ENCODE results near the gene PTPRM. TPM values are rescaled to one million over a fixed set of nuclear protein-coding genes. Genes with fewer than 3 reads are reported as not detected.

PTPRM gene
- total RNA-seq, 4 donors from 2014 or later: 22.5 to 92.5 (median 39.2) TPM

GRCh38 chr18:8376113-8376512 lies 809.0 kb downstream of the PTPRM start:
- Histone ChIP-seq H3K36me3 (no peaks in the 10 kb centered on the region), H3K4me1 (no peaks in the 10 kb centered on the region), H3K27me3 (no peaks in the 10 kb centered on the region), H3K9me3 (no peaks in the 10 kb centered on the region), H3K27ac (no peak overlapping the region), H3K4me3 (no peak overlapping the region)
- WGBS, 2 donors (ENCODE audit: low coverage in 1 of 2): 82 to 96% methylated on average over 2 to 7 of the region's 7 CpGs
- DNase-seq: no peak
- intact Hi-C loops (cut with DNase I; ENCODE audit: low total_unique reads): no loop called here
- TF ChIP-seq POLR2AphosphoS5 (IDR thresholded peaks at IDR 0.05): no peak
- in situ Hi-C loops (cut with MboI; ENCODE audit: low pct_ligation_motif_present in 1 of 4, low pct_unique_long_range_greater_than_20kb in 1 of 4, low sequenced_read_pairs in 3 of 4): loop anchor here in 2 of 4 donors (25.0 kb wide), 2 partner anchors 589 to 1114 kb away; no protein-coding TSS in a partner anchor

GRCh38 chr18:8379187-8379941 lies 812.2 kb downstream of the PTPRM start:
- TF ChIP-seq CTCF (IDR thresholded peaks at IDR 0.05) (no peak), POLR2AphosphoS5 (IDR thresholded peaks at IDR 0.05) (no peak), EP300 (IDR thresholded peaks at IDR 0.05; ENCODE audit: low read depth) (no peak), POLR2A (IDR thresholded peaks at IDR 0.05) (no peak)
- WGBS, 2 donors (ENCODE audit: low coverage in 1 of 2): 84 to 87% methylated on average over 12 to 19 of the region's 19 CpGs
- Histone ChIP-seq H3K36me3 (no peaks in the 10 kb centered on the region), H3K4me1 (no peaks in the 10 kb centered on the region), H3K9me3 (no peaks in the 10 kb centered on the region), H3K27me3 (no peaks in the 10 kb centered on the region), H3K27ac (no peak overlapping the region), H3K4me3 (no peak overlapping the region)
- in situ Hi-C loops (cut with MboI; ENCODE audit: low pct_ligation_motif_present in 1 of 4, low pct_unique_long_range_greater_than_20kb in 1 of 4, low sequenced_read_pairs in 3 of 4) (loop anchor here in 2 of 4 donors (25.0 kb wide), 2 partner anchors 592 to 1117 kb away; no protein-coding TSS in a partner anchor), intact Hi-C loops (cut with DNase I; ENCODE audit: low total_unique reads) (no loop called here)
- no peak for DNase-seq

GRCh38 chr18:8380006-8380405 lies 812.9 kb downstream of the PTPRM start:
- intact Hi-C loops (cut with DNase I; ENCODE audit: low total_unique reads): loop anchor here (10.0 kb wide), 1 partner anchor 1105 kb away; no protein-coding TSS in a partner anchor
- in situ Hi-C loops (cut with MboI; ENCODE audit: low pct_ligation_motif_present in 1 of 4, low pct_unique_long_range_greater_than_20kb in 1 of 4, low sequenced_read_pairs in 3 of 4): loop anchor here in 2 of 4 donors (25.0 kb wide), 2 partner anchors 593 to 1118 kb away; no protein-coding TSS in a partner anchor
- H3K36me3 ChIP-seq: no peaks in the 10 kb centered on the region

GRCh38 chr18:8380926-8381325 lies 813.8 kb downstream of the PTPRM start:
- intact Hi-C loops (cut with DNase I; ENCODE audit: low total_unique reads): loop anchor here (10.0 kb wide), 1 partner anchor 1106 kb away; no protein-coding TSS in a partner anchor
- TF ChIP-seq EP300 (IDR thresholded peaks at IDR 0.05; ENCODE audit: low read depth) (no peak), CTCF (IDR thresholded peaks at IDR 0.05) (no peak), POLR2AphosphoS5 (IDR thresholded peaks at IDR 0.05) (no peak), POLR2A (IDR thresholded peaks at IDR 0.05) (no peak)
- no peaks in the 10 kb centered on the region for H3K27me3 ChIP-seq
- H3K27ac ChIP-seq: no peak overlapping the region
- DNase-seq: no peak
- in situ Hi-C loops (cut with MboI; ENCODE audit: low pct_ligation_motif_present in 1 of 4, low pct_unique_long_range_greater_than_20kb in 1 of 4, low sequenced_read_pairs in 3 of 4): loop anchor here in 2 of 4 donors (25.0 kb wide), 2 partner anchors 594 to 1119 kb away; no protein-coding TSS in a partner anchor
- no peak overlapping the region for H3K4me3 ChIP-seq
- WGBS, 2 donors (ENCODE audit: low coverage in 1 of 2): 90 to 91% methylated on average over 2 of the region's 2 CpGs
- no peaks in the 10 kb centered on the region for H3K9me3 ChIP-seq
- no peaks in the 10 kb centered on the region for H3K4me1 ChIP-seq
- no peaks in the 10 kb centered on the region for H3K36me3 ChIP-seq

More at GRCh38 chr18:8380006-8380405, 812.9 kb downstream of the PTPRM start:
- no peak overlapping the region for H3K27ac ChIP-seq
- no peaks in the 10 kb centered on the region for H3K9me3 ChIP-seq
- H3K4me1 ChIP-seq: no peaks in the 10 kb centered on the region
- no peak for DNase-seq
- H3K27me3 ChIP-seq: no peaks in the 10 kb centered on the region
- 60 to 67% methylated on average over 1 to 2 of the region's 2 CpGs for WGBS, 2 donors (ENCODE audit: low coverage in 1 of 2)
- no peak overlapping the region for H3K4me3 ChIP-seq
- TF ChIP-seq EP300 (IDR thresholded peaks at IDR 0.05; ENCODE audit: low read depth) (no peak), CTCF (IDR thresholded peaks at IDR 0.05) (no peak), POLR2AphosphoS5 (IDR thresholded peaks at IDR 0.05) (no peak), POLR2A (IDR thresholded peaks at IDR 0.05) (no peak)
